GM15510 (cell line): ENCODE results near the gene ZBTB2.

ENCODE experiments used
- POLR2A ChIP-seq: IDR thresholded peaks from 3 replicates; pipeline ENCODE4 v1.6.1; 2011; ENCODE audit warnings: borderline replicate concordance; ENCODE audit not compliant: insufficient read length; ENCODE audit errors: extremely low read depth

The ZBTB2 gene

GRCh38 chr6:151391471-151392413, at the start of gene ZBTB2:
Gene ZBTB2 (minus strand): TSS chr6:151391559. CDS start chr6:151373637, 17,922 bp downstream.
- peak; percentile 52 for TF ChIP-seq POLR2A

- no peak for TF ChIP-seq POLR2A
These were observed 49.6 kb upstream of the ZBTB2 start for GRCh38 chr6:151440930-151441329.

GRCh38 chr6:151440498-151440897, 49.1 kb upstream of the ZBTB2 start:
- no peak for TF ChIP-seq POLR2A

- no peak for TF ChIP-seq POLR2A
These were observed 46.0 kb upstream of the ZBTB2 start for GRCh38 chr6:151437401-151437800.

GRCh38 chr6:151436802-151437201, 45.4 kb upstream of the ZBTB2 start:
- no peak for TF ChIP-seq POLR2A

- no peak for TF ChIP-seq POLR2A
These were observed 44.9 kb upstream of the ZBTB2 start for GRCh38 chr6:151436300-151436699.

- TF ChIP-seq POLR2A, result no peak
These were observed 43.0 kb upstream of the ZBTB2 start for GRCh38 chr6:151434369-151434768.

GRCh38 chr6:151432651-151433050, 41.3 kb upstream of the ZBTB2 start:
- no peak for TF ChIP-seq POLR2A

GRCh38 chr6:151431337-151431736, 40.0 kb upstream of the ZBTB2 start:
- no peak for TF ChIP-seq POLR2A

- no peak for TF ChIP-seq POLR2A
These were observed 39.5 kb upstream of the ZBTB2 start for GRCh38 chr6:151430886-151431285.

GRCh38 chr6:151428093-151428735, 36.9 kb upstream of the ZBTB2 start:
- TF ChIP-seq POLR2A, result no peak

GRCh38 chr6:151425561-151425960, 34.2 kb upstream of the ZBTB2 start:
- no peak for TF ChIP-seq POLR2A

- TF ChIP-seq POLR2A, result no peak
These were observed 31.6 kb upstream of the ZBTB2 start for GRCh38 chr6:151422981-151423380.

GRCh38 chr6:151417477-151417876, 26.1 kb upstream of the ZBTB2 start:
- no peak for TF ChIP-seq POLR2A

- no peak for TF ChIP-seq POLR2A
These were observed 23.4 kb upstream of the ZBTB2 start for GRCh38 chr6:151414641-151415260.
